Stimulated activated CD8-positive, alpha-beta memory T cell treated with anti-CD3 and anti-CD28 coated beads, Interleukin-15, amount 100 ng/mL, for 4 hours (primary cell): ENCODE measurements around the gene PLXNC1.

ENCODE experiments used
- DNase-seq, 2 donors: peaks; one replicate each; pipeline ENCODE4 v3.0.0-alpha.2; 2020; ENCODE audit warnings: low read depth in 2 of 2

PLXNC1 gene

GRCh38 chr12:94180558-94181296, 32.4 kb downstream of the PLXNC1 start:
- peak in 1 of 2 donors; percentile 14 for DNase-seq

- no peak for DNase-seq
These were observed 34.8 kb downstream of the PLXNC1 start for GRCh38 chr12:94182986-94183707.

GRCh38 chr12:94183708-94184379, 35.5 kb downstream of the PLXNC1 start:
- no peak for DNase-seq

- no peak for DNase-seq
These were observed 36.8 kb downstream of the PLXNC1 start for GRCh38 chr12:94184995-94185719.

- DNase-seq: no peak
These were observed 37.4 kb downstream of the PLXNC1 start for GRCh38 chr12:94185801-94186200.

- no peak for DNase-seq
These were observed 38.2 kb downstream of the PLXNC1 start for GRCh38 chr12:94186278-94187241.

- DNase-seq: no peak
These were observed 39.0 kb downstream of the PLXNC1 start for GRCh38 chr12:94187361-94187760.

GRCh38 chr12:94190623-94191022, 42.2 kb downstream of the PLXNC1 start:
- no peak for DNase-seq

- no peak for DNase-seq
These were observed 42.6 kb downstream of the PLXNC1 start for GRCh38 chr12:94191023-94191422.

- DNase-seq: no peak
These were observed 43.4 kb downstream of the PLXNC1 start for GRCh38 chr12:94191811-94192210.

- DNase-seq: no peak
These were observed 44.1 kb downstream of the PLXNC1 start for GRCh38 chr12:94192506-94192905.

GRCh38 chr12:94193168-94193567, 44.8 kb downstream of the PLXNC1 start:
- DNase-seq: no peak

- DNase-seq: no peak
These were observed 47.1 kb downstream of the PLXNC1 start for GRCh38 chr12:94195483-94195882.

- no peak for DNase-seq
These were observed 50.1 kb downstream of the PLXNC1 start for GRCh38 chr12:94198469-94198868.

GRCh38 chr12:94198872-94199271, 50.5 kb downstream of the PLXNC1 start:
- DNase-seq: no peak

- DNase-seq: no peak
These were observed 51.7 kb downstream of the PLXNC1 start for GRCh38 chr12:94200069-94200468.

GRCh38 chr12:94200695-94201094, 52.3 kb downstream of the PLXNC1 start:
- no peak for DNase-seq

- no peak for DNase-seq
These were observed 54.1 kb downstream of the PLXNC1 start for GRCh38 chr12:94202245-94203180.

GRCh38 chr12:94203181-94203546, 54.8 kb downstream of the PLXNC1 start:
- DNase-seq: no peak

- no peak for DNase-seq
These were observed 55.4 kb downstream of the PLXNC1 start for GRCh38 chr12:94203796-94204195.
